GM03348 (cell line): ENCODE results near the gene CYBA.
A peak's percentile ranks its signal among the peaks of the same experiment; 100 is the strongest.

Experiments
- DNase-seq: peaks from one replicate; pipeline ENCODE4 v3.0.0; 2012; ENCODE audit warnings: low spot score

Gene CYBA

GRCh38 chr16:88650749-88651275 lies at the start of gene CYBA:
Gene CYBA, minus strand, starts transcription at chr16:88651053. Its CDS starts 40 bp downstream, at chr16:88651013.
- peak; percentile 93 for DNase-seq

GRCh38 chr16:88700322-88700635 lies 49.4 kb upstream of the CYBA start:
- no peak for DNase-seq

- no peak for DNase-seq
Observed at GRCh38 chr16:88699180-88699579, 48.3 kb upstream of the CYBA start.

GRCh38 chr16:88698646-88699045 lies 47.8 kb upstream of the CYBA start:
- no peak for DNase-seq

GRCh38 chr16:88697831-88698615 lies 47.2 kb upstream of the CYBA start:
- no peak for DNase-seq

GRCh38 chr16:88697116-88697830 lies 46.4 kb upstream of the CYBA start:
- no peak for DNase-seq

- DNase-seq, result no peak
Observed at GRCh38 chr16:88696441-88696840, 45.6 kb upstream of the CYBA start.

GRCh38 chr16:88695753-88696152 lies 44.9 kb upstream of the CYBA start:
- no peak for DNase-seq

GRCh38 chr16:88695218-88695617 lies 44.4 kb upstream of the CYBA start:
- no peak for DNase-seq

- no peak for DNase-seq
Observed at GRCh38 chr16:88694221-88695087, 43.6 kb upstream of the CYBA start.

- no peak for DNase-seq
Observed at GRCh38 chr16:88693420-88694177, 42.7 kb upstream of the CYBA start.

- DNase-seq, result no peak
Observed at GRCh38 chr16:88692861-88693260, 42.0 kb upstream of the CYBA start.

- no peak for DNase-seq
Observed at GRCh38 chr16:88691924-88692560, 41.2 kb upstream of the CYBA start.

- no peak for DNase-seq
Observed at GRCh38 chr16:88691129-88691813, 40.4 kb upstream of the CYBA start.

- DNase-seq, result no peak
Observed at GRCh38 chr16:88690341-88691128, 39.7 kb upstream of the CYBA start.

GRCh38 chr16:88688013-88688778 lies 37.3 kb upstream of the CYBA start:
- no peak for DNase-seq

- no peak for DNase-seq
Observed at GRCh38 chr16:88687676-88688012, 36.8 kb upstream of the CYBA start.

GRCh38 chr16:88687254-88687576 lies 36.4 kb upstream of the CYBA start:
- no peak for DNase-seq
